ENCODE results near the gene TRMU. TPM values are rescaled to one million over a fixed set of nuclear protein-coding genes. Genes with fewer than 3 reads are reported as not detected.

TRMU gene
- total RNA-seq, 2 donors from 2014 or later: 79.7 to 84.5 TPM

DNA sequence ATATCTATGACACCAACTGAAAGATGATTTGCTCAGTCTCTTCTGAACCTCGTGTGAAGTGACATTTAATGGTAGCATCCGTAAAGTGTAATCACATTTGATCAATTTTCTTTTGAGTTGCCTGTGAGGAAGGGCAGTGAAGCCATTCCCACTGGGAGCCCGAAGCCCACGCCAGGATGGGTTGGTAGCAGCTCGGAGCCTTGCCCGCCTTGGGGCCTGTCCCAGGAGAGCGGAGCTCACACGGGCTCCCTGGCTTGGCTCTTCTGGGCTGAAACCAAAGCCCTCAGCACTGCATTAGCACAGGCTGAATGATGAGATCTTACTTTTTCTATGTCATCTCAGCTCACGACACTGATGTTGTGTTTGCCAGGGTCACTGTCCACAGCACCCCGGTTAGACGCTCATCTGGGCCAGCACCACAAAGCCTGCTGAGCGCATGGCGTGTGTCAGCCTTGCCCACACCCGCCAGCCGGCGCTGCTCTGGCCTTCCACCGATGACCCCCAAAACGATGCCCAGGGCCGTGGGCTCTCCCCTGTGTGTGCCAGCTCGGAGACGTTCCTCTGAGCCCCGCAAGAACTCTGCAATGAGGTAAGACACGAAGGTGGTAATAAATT lies 9.3 kb upstream of the TRMU start:
- H3K27me3 Mint-ChIP-seq (ENCODE audit: insufficient read depth): no peaks in the 10 kb centered on the region
- peaks cover 61% of the 10 kb centered on the region for H3K36me3 Mint-ChIP-seq (ENCODE audit: low read depth)
- 89 to 93% methylated on average over 17 to 23 of the region's 23 CpGs for WGBS, 2 experiments (ENCODE audit: insufficient coverage in 1 of 2, insufficient read length in 1 of 2)
- DNase-seq: no peak
- no peak overlapping the region for H3K4me3 Mint-ChIP-seq
- no peak overlapping the region for H3K27ac Mint-ChIP-seq
- no peaks in the 10 kb centered on the region for H3K27me3 ChIP-seq (ENCODE audit: control insufficient read depth, insufficient read depth, low read length, poor library complexity, severe bottlenecking)
- H3K4me3 ChIP-seq (ENCODE audit: low read length): no peak overlapping the region
- H3K4me1 Mint-ChIP-seq: no peaks in the 10 kb centered on the region
- no peaks in the 10 kb centered on the region for H3K4me1 ChIP-seq (ENCODE audit: control insufficient read depth, insufficient read depth, low read length)
- no peak overlapping the region for H3K9ac ChIP-seq (ENCODE audit: extremely low read depth, low read length, poor library complexity, severe bottlenecking)
- TF ChIP-seq, protein P1, sequence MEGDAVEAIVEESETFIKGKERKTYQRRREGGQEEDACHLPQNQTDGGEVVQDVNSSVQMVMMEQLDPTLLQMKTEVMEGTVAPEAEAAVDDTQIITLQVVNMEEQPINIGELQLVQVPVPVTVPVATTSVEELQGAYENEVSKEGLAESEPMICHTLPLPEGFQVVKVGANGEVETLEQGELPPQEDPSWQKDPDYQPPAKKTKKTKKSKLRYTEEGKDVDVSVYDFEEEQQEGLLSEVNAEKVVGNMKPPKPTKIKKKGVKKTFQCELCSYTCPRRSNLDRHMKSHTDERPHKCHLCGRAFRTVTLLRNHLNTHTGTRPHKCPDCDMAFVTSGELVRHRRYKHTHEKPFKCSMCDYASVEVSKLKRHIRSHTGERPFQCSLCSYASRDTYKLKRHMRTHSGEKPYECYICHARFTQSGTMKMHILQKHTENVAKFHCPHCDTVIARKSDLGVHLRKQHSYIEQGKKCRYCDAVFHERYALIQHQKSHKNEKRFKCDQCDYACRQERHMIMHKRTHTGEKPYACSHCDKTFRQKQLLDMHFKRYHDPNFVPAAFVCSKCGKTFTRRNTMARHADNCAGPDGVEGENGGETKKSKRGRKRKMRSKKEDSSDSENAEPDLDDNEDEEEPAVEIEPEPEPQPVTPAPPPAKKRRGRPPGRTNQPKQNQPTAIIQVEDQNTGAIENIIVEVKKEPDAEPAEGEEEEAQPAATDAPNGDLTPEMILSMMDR (conservative IDR thresholded peaks at IDR 0.05): no peak
- no peaks in the 10 kb centered on the region for H3K9me3 ChIP-seq (ENCODE audit: control insufficient read depth, low read length)
- no peaks in the 10 kb centered on the region for H3K9me3 Mint-ChIP-seq
- no peak overlapping the region for H3K27ac ChIP-seq (ENCODE audit: low read depth, low read length)
- peaks cover 62% of the 10 kb centered on the region for H3K36me3 ChIP-seq (ENCODE audit: control insufficient read depth, insufficient read depth, low read length)

DNA sequence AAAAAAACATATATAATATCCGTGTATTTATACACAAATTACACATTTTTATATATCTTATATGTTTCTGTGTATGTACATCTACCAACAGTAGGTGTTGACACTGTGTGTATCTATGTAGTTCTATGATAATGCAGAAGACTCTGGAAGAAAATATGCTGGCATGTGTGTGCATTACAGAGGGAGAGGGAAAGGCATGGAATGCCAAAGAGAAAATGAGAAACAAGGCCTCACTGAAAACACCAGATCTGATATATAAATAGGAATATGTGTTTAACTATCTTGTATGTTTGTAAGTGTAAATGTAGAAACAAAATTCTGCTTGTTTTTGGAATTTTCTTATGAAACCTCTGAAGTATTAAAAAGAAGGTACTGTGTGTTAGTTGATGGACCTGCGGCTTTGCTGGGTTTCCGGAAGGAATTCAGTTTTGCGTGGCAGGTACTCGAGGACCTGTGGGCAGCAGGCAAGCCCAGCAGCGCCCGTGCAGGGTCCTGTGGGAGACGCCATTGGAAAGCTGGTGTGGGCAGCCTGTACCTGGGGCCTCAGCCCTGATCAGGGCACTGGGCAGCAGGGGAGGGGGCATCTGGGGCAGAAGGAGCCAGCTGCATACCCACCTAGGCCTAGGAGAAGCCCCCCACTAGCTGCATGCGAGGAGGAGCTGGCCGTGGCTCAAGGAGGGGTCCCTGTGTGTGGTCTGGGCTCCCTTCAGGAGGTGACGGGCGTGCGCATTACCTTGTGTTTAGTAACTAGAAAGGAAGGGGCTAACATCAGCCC lies 7.6 kb upstream of the TRMU start:
- TF ChIP-seq, protein P1 (conservative IDR thresholded peaks at IDR 0.05): no peak
- Histone ChIP-seq H3K36me3 (ENCODE audit: control insufficient read depth, insufficient read depth, low read length) (peaks cover 64% of the 10 kb centered on the region), H3K27ac (ENCODE audit: low read depth, low read length) (no peak overlapping the region), H3K9ac (ENCODE audit: extremely low read depth, low read length, poor library complexity, severe bottlenecking) (no peak overlapping the region), H3K4me3 (ENCODE audit: low read length) (no peak overlapping the region), H3K27me3 (ENCODE audit: control insufficient read depth, insufficient read depth, low read length, poor library complexity, severe bottlenecking) (no peaks in the 10 kb centered on the region), H3K4me1 (ENCODE audit: control insufficient read depth, insufficient read depth, low read length) (no peaks in the 10 kb centered on the region), H3K9me3 (ENCODE audit: control insufficient read depth, low read length) (no peaks in the 10 kb centered on the region)
- H3K27me3 Mint-ChIP-seq (ENCODE audit: insufficient read depth): no peaks in the 10 kb centered on the region
- H3K36me3 Mint-ChIP-seq (ENCODE audit: low read depth): peaks cover 49% of the 10 kb centered on the region
- no peaks in the 10 kb centered on the region for H3K9me3 Mint-ChIP-seq
- peaks cover 15% of the 10 kb centered on the region for H3K4me1 Mint-ChIP-seq
- no peak for DNase-seq
- H3K4me3 Mint-ChIP-seq: no peak overlapping the region
- WGBS, 2 experiments (ENCODE audit: insufficient coverage in 1 of 2, insufficient read length in 1 of 2): 94 to 100% methylated on average over 4 to 12 of the region's 13 CpGs
- H3K27ac Mint-ChIP-seq: no peak overlapping the region

DNA sequence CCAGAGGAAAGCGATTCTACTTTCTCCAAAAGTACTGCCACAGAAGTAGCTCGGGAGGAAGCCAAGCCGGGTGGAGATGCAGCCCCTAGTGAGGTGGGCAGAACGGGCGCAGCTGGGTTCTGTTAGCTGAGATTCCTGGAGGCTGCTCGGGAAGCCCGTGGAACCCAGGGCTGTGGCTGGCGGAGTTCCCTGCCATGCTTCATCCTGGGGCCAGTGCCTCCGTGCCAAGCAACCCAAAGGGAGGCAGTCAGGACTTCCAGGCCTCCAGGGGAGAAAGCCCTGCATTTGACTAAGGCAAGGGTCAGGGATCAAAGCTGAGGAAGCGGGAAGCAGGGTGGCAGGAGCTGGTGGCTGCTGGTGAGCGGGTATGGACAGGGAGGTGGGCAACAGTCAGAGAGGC lies 6.7 kb upstream of the TRMU start:
- TF ChIP-seq, protein P1 (conservative IDR thresholded peaks at IDR 0.05): no peak
- peaks cover 58% of the 10 kb centered on the region for H3K36me3 ChIP-seq (ENCODE audit: control insufficient read depth, insufficient read depth, low read length)
- no peak for DNase-seq
- H3K9me3 ChIP-seq (ENCODE audit: control insufficient read depth, low read length): no peaks in the 10 kb centered on the region
- Mint-ChIP-seq H3K27ac (no peak overlapping the region), H3K4me3 (no peak overlapping the region), H3K9me3 (no peaks in the 10 kb centered on the region), H3K36me3 (ENCODE audit: low read depth) (peaks cover 43% of the 10 kb centered on the region), H3K4me1 (peaks cover 24% of the 10 kb centered on the region), H3K27me3 (ENCODE audit: insufficient read depth) (no peaks in the 10 kb centered on the region)
- 97 to 98% methylated on average over 9 to 11 of the region's 11 CpGs for WGBS, 2 experiments (ENCODE audit: insufficient coverage in 1 of 2, insufficient read length in 1 of 2)
- no peak overlapping the region for H3K4me3 ChIP-seq (ENCODE audit: low read length)
- H3K27ac ChIP-seq (ENCODE audit: low read depth, low read length): no peak overlapping the region
- peaks cover 2% of the 10 kb centered on the region for H3K4me1 ChIP-seq (ENCODE audit: control insufficient read depth, insufficient read depth, low read length)
- no peaks in the 10 kb centered on the region for H3K27me3 ChIP-seq (ENCODE audit: control insufficient read depth, insufficient read depth, low read length, poor library complexity, severe bottlenecking)
- H3K9ac ChIP-seq (ENCODE audit: extremely low read depth, low read length, poor library complexity, severe bottlenecking): no peak overlapping the region
